Stimulated activated naive CD4-positive, alpha-beta T cell (primary cell): ENCODE measurements around the gene PKD1L1.
"Not testable (repeated sequence)": the region's sequence is repeated elsewhere in the genome, so short reads cannot be mapped to it uniquely, and the experiment has no call there.

Experiments
- DNase-seq, 6 experiments: peaks; one replicate each; lab custom pipeline; 2025; lab: John Stamatoyannopoulos, UW

Gene PKD1L1

GRCh38 chr7:47948141-47948790 lies at the start of gene PKD1L1:
Gene PKD1L1, minus strand, starts transcription at chr7:47948466. Its CDS starts 26 bp downstream, at chr7:47948440.
- no peak for DNase-seq

- no peak for DNase-seq
Observed at GRCh38 chr7:47992446-47992845, 44.2 kb upstream of the PKD1L1 start.

GRCh38 chr7:47991741-47992311 lies 43.6 kb upstream of the PKD1L1 start:
- peak; percentile 64 to 94 (median 79) for DNase-seq

DNA sequence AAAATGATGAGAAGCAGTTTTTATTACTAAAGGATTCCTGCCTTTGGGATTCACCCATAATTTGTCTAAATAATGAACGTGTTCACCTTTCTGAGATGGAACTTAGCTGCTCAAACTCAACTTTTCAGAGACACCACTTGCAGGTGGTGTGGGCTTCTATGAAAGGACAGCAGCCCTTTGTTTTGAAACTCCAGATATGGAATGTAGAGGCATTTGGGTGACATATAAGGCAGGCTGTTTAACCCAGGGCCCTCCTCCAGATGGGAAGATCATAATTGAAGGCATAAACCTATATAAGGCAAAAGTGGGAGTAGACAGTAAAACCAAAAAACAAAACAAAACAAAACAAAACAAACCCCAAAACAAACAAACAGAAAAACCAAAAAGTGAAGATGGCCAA lies 43.0 kb upstream of the PKD1L1 start:
- no peak for DNase-seq

DNA sequence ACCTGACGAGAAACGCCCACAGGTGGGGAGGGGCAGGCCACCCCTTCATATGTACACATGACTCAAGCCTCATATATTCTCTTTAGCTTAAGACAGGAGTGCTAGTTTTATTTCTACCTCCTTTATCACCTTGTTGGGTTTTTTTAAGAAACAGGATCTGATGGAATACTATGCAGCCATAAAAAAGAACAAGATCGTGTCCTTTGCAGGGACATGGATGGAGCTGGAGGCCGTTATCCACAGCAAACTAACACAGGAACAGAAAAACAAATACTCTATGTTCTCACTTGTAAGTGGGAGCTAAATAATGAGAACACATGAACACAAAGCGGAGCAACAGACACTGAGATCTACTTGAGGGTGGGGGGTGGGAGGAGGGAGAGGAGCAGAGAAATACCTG lies 42.3 kb upstream of the PKD1L1 start:
- no peak for DNase-seq

- not testable (repeated sequence) for DNase-seq
Observed at GRCh38 chr7:47989607-47990400, 41.5 kb upstream of the PKD1L1 start.

DNA sequence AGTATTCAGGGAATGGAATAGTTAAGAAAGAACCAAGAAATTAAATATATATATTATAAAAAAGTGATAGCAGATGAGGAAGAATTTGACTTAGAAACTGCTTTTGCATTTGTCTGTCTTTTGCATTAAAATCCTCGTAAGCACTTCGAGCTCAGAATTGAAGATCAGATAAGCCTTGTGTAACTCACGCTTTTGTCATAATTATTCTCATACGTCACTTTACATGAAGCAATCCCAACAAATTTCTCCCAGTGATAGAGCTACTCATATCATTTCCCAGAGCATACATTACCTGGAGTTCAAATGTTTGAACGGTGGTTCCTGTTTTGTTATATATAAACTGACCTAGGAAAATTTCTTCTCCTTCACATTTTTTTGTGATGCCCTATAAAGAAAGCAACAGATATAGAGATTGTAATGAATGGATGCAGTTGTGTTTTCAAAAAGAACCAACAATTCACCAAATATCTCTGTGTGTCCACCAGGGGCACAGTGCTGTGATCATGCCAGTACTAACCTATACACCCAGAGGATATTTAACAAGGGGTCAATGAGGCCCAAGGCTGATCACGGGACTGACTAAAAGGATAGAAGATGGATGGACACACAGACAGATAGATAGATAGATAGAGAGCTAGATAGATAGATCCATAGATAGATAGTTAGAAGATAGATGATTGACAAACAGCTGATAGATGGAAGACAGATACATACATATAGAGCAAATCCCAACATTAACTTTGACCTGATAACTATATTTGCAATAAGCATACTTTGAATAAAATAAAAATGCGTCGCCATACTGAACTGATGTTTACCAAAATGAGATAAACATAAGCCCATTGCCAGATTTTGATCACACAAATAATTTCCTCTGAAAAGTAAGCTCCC lies 40.5 kb upstream of the PKD1L1 start:
- no peak for DNase-seq

DNA sequence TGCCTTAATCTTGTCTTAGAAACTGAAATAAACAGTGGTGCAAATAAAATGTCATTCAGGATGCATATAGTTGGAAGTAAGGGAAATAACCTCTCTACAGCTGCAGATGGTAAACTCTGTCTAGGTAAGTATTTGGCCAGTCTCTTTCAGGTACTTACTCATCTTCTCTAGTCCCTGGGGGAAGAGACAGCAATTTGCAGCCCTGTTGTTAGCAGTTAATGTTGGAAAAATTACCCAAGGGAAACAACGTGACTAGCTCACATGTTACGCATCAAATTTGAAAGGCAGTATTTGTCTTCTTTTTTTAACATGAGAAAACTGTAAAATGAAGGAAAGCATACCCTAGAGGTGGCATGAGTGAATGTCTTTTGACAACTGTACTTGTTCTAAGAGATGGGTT lies 34.3 kb upstream of the PKD1L1 start:
- DNase-seq, result no peak

DNA sequence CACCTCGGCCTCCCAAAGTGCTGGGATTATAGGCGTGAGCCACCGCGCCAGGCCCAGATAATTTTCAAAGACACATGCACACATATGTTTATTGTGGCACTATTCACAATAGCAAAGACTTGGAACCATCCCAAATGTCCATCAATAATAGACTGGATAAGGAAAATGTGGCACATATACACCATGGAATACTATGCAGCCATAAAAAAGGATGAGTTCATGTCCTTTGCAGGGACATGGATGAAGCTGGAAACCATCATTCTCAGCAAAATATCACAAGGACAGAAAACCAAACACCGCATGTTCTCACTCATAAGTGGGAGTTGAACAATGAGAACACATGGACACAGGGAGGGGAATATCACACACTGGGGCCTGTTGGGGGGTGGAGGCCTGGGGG lies 32.4 kb upstream of the PKD1L1 start:
- not testable (repeated sequence) for DNase-seq

GRCh38 chr7:47979832-47980181 lies 31.5 kb upstream of the PKD1L1 start:
- DNase-seq, result no peak

- peak; percentile 84 to 90 (median 90) for DNase-seq
Observed at GRCh38 chr7:47979145-47979831, 31.0 kb upstream of the PKD1L1 start, which contains the start of gene HUS1. Gene HUS1, minus strand, starts transcription at chr7:47979615. Its CDS starts 96 bp downstream, at chr7:47979519.

GRCh38 chr7:47978790-47979144 lies 30.5 kb upstream of the PKD1L1 start:
- no peak for DNase-seq

- DNase-seq, result no peak
Observed at GRCh38 chr7:47973739-47974138, 25.5 kb upstream of the PKD1L1 start.

- no peak for DNase-seq
Observed at GRCh38 chr7:47970761-47971160, 22.5 kb upstream of the PKD1L1 start.

DNA sequence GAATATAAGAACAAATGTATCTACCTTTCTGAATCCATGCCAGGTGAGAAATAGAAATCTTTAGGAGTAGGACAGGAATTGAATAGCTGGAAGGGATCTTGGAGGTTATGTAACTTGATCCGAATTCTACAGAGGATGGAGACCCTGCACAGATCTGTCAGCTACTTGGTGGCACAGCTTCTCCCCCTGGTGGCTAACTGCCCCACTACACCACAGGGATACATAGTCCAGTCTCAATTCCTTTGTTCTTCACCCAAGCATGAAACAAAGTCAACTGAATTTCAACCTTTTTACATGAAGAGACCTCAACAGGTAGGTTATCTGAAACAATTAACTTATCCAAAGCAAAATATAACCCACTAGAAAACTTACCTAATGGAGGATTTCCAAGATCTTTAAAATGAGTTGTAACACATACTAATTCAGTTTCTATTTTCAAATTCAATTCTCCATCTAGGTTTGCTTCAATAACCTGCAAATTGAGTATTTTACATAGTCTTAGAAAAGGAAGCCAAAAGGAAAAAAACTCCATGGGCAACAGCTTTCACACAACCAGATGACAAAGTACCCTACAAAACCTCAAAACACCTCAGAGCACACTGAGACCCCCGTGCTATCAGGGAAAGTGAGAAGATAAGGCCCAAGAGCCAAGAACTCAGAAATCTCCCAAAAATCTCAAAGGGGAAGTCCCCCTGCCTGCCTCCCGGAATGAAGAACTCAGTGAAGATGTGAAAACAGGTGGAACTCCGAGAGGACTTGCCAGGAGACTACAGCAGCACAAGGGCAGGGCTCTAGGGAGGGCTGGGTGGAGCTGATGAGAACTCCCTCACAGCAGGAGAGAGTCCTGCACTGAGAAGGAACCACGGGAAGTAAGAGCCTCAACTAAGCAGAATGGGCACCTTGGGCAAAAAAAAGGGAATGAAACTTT lies 20.8 kb upstream of the PKD1L1 start:
- peak in 4 of 6 experiments; percentile 2 to 27 (median 25) for DNase-seq

DNA sequence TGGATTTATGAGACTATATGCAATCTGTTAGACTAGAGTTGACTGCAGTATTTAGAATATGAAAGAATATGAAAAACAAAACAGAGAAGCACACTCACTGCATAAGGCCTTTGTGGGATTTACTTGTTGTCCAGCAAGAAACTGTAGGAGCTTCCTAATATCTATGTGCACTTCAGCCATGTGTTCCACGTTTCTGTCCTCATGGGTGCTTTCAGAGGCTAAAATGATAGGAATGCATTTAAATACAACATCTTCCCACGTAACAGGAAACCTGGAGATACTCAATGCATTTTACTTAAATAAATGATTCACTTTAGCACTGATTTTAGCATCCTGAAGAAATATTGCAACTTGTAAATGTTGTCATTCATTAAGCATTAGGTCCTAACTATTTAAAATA lies 19.4 kb upstream of the PKD1L1 start:
- DNase-seq, result no peak

DNA sequence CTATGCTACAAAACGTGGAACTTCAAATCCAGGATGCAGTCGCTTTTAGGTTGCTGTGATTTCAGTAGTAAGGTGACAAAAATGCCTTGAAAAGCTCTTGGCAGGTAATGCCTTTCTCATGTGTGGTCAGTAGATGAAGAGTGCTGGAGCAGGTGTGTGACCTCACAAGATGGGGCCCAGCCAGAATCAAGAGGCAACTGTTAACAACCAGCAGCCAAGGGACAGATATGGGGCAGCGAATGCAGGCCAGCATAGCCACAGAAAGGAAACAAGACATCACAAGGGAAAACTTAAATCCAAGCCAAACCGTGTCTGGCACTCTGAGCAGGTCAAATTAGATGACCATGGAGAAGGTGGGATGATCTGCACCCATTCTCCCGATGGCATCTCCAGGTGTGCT lies 18.9 kb upstream of the PKD1L1 start:
- no peak for DNase-seq

- DNase-seq, result no peak
Observed at GRCh38 chr7:47965456-47965855, 17.2 kb upstream of the PKD1L1 start.

DNA sequence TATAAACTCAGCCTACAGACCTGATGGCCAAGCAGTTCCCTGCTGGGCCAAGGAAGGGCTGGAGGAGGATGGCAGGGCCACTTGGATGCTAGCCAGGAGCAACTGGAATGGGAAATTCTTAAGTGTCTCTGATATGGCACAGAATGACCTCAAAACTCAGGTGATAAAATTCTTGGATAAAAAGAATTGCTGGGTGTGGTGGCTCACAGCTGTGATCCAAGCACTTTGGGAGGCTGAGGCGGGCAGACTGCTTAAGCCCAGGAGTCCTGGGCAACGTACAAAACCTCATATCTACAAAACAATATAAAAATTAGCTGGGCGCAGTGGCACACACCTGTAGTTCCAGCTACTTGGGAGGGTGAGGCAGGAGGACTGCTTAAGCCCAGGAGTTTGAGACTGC lies 14.0 kb upstream of the PKD1L1 start:
- no peak for DNase-seq

- DNase-seq, result no peak
Observed at GRCh38 chr7:47957156-47957555, 8.9 kb upstream of the PKD1L1 start.

DNA sequence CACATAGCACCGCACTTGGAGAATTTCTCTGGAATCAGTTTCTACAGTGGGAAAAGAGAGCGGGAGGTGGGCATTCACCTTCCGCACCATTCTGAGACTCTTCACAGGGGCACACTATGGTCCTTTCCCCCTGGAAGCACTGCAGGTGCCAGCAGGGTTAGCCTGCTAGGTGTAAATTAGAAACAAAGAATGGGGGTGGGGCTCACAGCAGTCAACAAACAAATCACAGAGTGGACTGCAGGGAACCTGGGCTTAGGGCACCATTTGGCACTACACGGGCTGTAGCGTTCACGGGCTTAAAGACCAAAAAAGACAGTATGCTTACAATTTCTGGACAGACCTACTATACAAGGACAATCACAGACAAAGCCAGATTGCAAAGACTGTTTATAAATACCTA lies 8.0 kb upstream of the PKD1L1 start:
- no peak for DNase-seq
